ENCODE measurements around the gene PHLPP1.
"Not testable (repeated sequence)": the region's sequence is repeated elsewhere in the genome, so short reads cannot be mapped to it uniquely, and the experiment has no call there.

Gene PHLPP1

DNA sequence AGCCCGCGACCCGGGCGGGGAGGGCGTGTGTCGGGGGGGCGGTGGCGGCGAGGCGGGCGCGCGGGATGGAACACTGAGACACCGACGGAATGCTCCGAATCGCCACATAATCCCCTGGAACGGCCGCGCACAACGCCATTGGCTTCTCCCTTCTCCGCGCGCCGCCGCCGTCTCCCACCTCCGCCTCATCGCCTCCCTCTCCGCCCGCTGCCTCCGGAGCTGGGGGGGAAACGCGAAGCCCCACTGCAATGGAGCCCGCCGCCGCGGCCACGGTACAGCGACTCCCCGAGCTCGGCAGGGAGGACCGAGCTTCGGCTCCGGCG is at the start of gene PHLPP1:
TSS of gene PHLPP1 (plus strand) at position 106 of the 323 bp plus-strand sequence. CDS start at position 249, 143 bp downstream.
- DNase-seq (ENCODE audit: low spot score) = no peak

DNA sequence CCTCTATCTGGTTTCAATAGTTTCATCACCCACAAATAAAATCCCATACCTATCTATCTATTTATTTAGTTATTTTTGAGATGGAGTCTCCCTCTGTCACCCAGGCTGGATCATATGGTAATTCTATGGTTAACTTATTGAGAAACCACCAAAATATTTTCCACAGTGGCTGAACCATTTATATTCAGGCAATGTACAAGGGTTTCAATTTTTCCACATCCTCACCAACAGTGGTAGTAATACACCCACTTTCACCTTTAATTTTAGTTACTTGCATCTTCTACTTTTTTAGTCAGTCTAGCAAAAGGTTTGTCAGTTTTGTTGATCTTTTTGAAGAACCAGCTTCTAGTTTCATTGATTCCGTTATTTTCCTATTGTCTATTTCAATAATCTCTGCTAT is 46.1 kb upstream of the PHLPP1 start:
- DNase-seq (ENCODE audit: low spot score) = no peak

DNA sequence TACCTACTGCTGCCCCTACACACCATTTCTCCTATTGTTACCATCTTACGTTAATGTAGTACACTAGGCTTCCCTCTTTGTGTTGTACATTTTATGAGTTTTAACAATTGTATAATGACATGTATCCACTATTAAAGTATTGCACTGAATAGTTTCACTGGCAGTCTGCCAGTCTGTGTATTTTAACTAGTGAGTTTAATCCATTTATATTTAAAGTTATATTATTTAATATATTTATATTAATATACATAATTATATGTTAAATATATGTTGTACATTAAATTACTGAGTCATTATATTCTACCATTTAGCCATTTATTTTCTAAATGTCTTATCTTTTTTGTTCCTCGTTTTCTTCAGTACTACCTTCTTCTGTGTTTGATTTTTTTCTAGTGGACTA is 44.8 kb upstream of the PHLPP1 start:
- no peak for DNase-seq (ENCODE audit: low spot score)

DNA sequence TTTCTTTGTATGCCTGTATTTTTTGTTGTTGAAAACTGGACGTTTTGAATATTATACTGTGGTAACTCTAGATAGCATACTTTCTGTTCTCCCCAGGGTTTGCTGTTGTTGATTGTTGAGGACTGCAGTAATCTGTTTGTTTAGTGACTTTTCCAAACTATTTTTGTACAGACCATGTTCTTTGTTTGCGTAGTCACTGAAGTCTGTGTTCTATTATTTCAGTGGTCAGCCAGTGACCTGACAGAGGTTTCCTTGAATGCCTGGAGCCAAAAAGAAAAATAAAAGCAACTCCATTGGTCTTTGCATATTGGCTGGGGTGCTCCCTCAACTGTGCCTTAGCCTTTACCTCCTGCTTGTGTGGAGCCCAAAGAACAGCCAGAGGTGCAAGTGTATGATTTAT is 42.7 kb upstream of the PHLPP1 start:
- no peak for DNase-seq (ENCODE audit: low spot score)

DNA sequence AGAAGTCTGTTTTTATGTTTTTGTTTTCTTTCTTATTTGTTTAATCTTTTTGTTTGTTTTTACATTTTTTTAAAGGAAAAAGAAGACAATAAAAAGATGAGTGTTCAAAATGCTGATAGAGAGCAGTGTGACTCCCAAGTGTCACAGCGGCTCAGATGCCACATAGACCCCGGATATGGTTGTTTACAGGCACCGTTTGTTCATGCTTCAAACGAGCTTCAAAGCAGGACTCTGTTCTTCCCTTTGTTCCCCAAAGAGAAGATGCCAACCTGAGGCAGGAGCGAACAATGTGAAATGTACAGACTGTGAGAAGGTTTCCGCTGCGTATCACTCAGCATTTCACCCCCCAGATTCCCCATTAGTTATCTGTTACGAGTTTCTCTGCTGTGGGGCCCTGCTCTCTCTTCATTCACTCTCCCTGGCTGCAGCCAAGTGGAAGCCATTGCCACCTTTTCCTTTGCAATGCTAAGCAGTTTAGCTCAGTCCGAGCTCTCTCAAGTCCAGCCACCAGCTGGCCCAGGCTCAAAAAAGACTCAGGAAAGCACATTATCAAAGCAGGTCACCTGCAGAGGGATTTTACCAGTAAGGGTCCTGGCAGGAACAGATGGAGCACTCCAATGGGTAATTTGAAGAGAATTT is 36.4 kb upstream of the PHLPP1 start:
- no peak for DNase-seq (ENCODE audit: low spot score)

DNA sequence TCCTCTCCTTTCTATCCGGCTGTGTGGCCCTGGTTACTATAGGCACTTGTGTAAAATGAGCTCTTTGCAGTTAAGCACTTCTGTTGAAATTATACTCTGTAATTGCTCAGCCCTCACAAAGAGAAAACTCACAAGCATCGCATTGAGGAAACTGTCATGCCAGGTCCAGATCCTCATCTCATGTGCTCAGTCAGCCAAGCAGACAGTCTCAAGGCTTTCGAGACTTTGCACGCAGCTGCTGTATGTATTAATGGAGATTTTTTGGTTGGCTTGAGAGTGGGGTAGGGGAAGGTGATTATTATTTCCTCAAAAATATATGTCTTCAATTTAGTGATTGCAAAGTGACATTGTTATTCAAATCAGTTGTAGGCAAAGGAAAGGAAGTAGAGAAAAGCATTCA is 33.0 kb upstream of the PHLPP1 start:
- DNase-seq (ENCODE audit: low spot score) = no peak

DNA sequence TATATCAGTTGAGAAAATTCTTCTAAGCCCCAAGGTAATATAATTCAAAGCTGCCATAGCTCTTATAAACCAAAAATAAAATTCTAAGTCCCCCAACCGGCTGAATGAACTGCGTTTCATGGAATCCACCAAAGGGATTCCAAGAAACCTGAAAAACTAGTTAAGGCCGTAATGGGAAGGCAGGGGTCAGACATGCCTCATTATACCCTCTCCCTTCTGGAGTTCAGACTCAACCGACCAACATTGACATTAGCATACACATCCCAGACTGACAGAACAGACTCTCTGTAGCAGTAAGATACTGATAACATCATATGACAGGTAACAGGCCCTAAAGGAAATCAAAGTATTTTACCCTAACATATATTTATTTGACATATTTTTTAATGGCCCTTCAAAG is 31.4 kb upstream of the PHLPP1 start:
- no peak for DNase-seq (ENCODE audit: low spot score)

DNA sequence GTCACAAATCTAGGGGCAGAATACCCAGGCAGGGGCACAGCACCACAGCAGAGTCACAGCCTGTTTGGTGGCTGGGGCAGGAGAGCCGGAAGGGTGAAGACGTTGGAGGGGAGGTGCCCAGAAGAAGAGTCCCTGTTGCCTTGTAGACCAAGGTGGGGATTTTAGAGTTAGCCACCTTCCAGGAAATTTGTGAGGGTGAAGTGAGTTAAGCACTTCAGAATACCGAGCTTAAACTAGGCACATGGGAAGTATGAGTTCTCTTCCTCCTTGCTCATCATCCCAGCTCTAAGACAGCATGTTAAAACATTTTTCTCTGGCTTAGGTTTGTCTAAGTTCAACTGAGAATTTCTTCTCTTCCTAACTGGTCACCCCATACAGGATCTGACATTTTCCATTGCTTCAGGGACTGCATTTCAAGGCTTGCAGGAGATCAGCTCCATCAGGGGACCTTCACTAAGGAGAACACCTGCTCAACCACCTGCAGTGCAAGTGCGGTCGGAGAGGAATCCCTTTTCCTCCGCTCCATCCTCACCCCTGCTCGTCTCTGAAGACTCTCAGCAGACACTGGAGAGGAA is 26.5 kb upstream of the PHLPP1 start:
- no peak for DNase-seq (ENCODE audit: low spot score)

DNA sequence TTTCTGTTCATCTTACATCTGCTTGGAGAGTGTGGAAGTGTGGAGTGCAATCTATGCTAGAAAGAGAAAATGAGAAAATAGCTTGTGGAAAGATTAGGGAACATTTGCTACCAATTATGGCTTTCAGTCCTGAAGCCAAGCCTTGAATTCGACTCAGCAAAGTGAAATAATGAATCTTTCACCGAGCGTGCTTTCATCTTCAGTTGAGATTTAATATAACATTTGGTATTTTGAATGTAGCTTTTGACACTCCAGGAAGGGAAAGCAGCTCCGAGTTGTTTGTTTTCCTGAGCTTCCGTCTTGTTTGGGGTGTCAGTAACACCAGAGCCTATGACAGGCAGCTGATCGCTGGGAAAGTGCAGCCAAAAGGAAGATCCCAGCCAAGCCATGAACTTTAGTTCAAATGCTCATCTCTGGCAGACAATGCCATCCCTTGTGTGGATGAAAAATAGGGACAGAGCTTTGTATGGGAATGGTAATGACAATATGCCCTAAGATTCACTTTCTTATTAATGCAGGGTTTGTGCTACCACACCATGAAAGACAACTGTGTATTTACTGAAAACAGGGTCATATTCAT is 25.0 kb upstream of the PHLPP1 start:
- DNase-seq (ENCODE audit: low spot score) = no peak

DNA sequence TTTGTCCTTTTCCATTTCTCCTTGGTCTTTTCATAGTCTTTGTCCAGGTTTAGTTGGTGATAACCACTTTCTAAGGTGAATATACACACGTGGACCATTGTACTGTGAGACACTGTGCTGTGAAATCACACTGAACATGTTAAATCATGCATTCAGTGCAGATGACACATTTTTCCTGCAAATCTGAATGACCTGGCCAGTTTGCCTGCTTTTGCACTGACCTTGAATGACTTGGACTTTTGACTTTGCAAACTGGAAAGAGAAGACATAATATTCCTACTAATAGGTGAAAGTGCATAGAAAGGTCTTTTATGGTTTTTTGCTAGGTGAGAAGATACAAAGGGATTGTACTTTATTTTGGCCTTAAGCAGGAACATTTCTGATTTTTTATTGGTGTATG is 21.7 kb upstream of the PHLPP1 start:
- no peak for DNase-seq (ENCODE audit: low spot score)

DNA sequence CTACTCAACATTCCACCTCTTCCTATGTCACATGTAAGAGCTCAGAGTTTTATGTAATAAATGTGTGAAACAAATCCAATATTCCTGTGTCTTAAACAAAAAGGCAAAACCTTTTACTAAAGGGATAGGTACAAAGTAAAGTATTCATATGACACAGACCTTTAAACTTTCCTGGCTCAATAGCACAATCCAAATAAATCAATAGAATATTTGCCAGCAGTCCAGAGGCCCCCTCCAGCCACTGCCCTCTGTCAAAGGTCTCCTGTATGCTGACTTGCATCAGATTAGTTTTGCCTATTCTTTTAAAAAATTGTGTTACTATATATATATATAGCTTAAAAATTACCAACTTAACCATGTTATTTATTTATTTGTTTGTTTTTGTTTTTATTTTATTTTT is 17.7 kb upstream of the PHLPP1 start:
- DNase-seq (ENCODE audit: low spot score) = no peak

DNA sequence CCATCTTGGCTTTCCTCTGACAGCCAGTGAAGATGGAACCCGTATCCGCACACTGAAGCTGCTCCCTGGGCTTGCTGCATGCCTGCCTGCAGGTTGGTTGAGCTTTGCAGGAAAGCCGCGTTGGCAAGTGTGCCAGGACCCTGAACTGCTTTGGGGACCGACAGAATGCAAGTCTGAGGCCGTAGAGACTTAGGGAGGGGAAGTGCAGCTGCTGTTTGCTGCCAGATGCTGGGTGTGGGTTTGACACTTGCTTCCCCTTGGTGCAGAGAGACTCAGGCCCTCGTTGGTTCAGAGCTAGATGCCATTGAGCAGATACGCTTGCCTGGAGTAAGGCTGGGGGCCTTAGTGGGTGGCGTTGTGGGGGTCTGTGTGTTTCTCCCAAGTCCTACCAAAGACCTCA is 13.1 kb upstream of the PHLPP1 start:
- no peak for DNase-seq (ENCODE audit: low spot score)

DNA sequence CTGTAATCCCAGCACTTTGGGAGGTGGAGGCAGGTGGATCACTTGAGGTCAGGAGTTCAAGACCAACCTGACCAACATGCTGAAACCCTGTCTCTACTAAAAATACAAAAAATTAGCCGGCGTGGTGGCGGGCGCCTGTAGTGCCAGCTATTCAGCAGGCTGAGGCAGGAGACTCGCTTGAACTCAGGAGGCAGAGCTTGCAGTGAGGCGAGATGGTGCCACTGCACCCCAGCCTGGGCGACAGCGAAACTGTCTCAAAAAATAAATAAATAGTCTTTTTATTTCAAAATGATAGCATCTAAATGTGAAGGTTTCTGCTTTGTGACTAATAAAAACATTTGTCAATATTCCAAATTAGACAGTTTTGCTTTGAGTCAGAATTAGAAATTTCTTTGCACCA is 8.5 kb upstream of the PHLPP1 start:
- DNase-seq (ENCODE audit: low spot score) = not testable (repeated sequence)

DNA sequence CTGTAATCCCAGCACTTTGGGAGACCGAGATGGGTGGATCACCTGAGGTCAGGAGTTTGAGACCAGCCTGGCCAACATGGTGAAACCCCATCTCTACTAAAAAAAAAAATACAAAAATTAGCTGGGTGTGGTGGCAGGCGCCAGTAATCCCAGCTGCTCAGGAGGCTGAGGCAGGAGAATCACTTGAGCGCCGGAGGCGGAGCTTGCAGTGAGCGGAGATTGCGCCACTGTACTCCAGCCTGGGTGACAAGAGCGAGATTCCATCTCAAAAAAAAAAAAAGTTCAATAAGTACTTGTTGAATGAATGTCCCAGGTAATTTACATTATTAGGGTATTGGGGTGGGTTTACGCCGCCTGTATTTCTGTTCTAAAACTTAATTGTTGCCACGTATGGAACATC is 5.4 kb upstream of the PHLPP1 start:
- not testable (repeated sequence) for DNase-seq (ENCODE audit: low spot score)

DNA sequence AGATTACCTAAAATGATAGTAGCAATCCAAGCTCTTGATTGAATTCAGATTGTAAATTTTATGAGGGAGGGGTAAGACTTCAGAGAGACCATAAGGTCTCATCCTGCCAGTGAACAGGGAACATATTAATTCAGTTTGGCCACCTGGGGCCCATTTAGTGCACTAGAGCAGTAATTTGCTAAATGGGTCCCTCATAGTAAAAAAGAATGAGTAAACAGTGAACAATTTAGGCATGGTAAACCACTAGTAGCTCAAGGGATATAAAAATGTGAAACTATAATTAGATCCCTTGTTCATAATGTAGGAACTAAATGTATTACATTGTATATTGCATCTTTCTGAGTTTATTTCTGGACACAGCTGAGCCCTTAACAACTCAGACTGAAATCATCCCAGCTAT is 4.9 kb upstream of the PHLPP1 start:
- DNase-seq (ENCODE audit: low spot score) = no peak

DNA sequence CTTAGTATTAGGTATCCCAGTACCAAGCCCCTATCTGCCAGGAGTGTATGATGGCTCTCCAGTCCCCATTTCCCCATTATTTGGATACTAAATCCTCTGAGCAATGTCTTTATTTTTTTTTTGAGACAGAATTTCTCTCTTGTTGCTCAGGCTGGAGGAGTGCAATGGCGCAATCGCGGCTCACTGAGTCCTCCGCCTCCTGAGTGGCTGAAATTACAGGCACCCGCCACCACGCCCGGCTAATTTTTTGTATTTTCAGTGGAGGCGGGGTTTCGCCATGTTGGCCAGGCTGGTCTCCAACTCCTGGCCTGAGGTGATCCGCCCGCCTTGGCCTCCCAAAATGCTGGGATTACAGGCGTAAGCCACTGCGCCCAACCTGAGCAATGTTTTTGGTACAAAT is 3.6 kb upstream of the PHLPP1 start:
- DNase-seq (ENCODE audit: low spot score) = no peak

DNA sequence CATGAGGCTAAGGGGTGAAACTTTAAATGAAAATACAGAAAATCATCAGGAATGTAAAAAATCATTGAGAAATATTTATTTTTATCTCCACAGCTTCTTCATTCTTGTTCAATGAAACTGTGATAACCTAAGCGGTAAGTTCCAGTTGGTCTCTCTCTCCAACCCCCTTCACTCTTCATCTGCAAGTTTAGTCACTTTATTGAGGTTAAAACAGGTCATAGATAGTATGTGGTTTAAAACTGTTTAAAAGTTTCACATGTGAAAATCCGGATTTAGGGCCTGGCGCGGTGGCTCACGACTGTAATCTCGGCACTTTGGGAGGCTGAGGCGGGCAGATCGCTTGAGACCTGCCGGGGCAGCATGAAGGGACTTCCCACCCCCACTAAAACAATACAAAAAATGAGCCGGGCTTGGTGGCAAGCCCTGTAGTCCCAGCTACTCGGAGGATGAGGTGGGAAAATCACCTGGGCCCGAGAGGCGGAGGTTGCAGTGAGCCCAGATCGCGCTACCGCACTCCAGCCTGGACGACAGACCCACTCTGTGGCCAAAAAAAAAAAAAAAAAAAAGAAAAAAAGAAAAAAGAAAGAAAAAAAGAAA is 1.6 kb upstream of the PHLPP1 start:
- DNase-seq (ENCODE audit: low spot score) = no peak

DNA sequence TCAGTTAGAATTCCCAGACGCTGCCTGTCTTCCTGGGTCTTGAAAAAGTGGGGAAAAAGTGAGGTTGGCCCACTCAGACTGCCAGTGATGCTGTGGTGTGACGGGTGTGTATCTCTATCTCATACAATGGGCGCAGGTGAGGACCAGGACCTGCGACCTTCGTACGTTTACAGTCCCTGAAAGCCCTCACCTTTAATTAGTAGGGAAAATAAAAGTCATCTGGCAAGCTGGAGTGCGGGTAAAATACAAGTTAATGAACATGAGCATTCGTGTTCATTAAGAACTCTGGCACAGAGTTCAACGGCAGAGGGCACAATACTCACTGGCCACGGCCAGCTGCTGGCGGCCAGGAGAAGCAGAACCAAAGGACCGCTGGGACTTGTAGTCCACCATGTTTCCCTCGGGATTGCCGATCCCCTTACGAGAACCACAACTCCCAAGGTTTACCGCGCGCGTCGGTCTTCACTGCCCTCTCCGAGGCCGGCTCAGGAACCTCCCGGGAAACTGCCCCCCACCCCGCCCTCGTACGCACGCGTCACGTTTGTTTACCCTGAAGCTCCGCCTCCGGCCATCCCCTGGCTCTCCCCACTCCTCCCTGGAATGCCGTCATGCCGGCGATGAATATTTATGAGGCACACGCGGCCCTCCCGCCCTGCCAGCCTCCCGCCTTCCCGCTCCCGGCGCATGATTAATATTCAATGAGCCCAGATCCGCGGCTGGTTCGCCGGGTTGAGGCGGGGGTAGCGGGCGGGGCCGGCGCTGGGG is 488 bp upstream of the PHLPP1 start:
- DNase-seq (ENCODE audit: low spot score) = peak; percentile 97

DNA sequence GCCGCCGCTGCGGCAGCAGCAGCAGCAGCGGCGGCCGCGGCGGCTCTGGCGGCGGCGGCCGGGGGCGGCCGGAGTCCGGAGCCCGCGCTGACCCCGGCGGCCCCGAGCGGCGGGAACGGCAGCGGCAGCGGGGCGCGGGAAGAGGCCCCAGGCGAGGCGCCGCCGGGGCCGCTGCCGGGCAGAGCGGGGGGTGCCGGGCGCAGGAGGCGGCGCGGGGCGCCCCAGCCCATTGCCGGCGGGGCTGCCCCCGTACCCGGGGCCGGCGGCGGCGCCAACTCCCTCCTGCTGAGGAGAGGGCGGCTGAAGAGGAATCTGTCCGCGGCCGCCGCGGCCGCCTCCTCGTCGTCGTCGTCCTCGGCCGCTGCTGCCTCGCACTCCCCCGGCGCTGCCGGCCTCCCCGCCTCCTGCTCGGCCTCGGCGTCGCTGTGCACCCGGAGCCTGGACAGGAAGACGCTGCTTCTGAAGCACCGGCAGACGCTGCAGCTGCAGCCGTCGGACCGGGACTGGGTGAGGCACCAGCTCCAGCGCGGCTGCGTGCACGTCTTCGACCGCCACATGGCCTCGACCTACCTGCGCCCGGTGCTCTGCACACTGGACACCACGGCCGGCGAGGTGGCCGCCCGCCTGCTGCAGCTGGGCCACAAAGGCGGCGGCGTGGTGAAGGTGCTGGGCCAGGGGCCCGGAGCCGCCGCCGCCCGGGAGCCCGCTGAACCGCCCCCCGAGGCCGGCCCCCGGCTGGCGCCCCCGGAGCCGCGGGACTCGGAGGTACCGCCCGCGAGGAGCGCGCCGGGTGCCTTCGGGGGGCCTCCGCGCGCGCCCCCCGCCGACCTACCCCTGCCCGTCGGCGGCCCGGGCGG is 646 bp downstream of the PHLPP1 start:
- peak; percentile 48 for DNase-seq (ENCODE audit: low spot score)

DNA sequence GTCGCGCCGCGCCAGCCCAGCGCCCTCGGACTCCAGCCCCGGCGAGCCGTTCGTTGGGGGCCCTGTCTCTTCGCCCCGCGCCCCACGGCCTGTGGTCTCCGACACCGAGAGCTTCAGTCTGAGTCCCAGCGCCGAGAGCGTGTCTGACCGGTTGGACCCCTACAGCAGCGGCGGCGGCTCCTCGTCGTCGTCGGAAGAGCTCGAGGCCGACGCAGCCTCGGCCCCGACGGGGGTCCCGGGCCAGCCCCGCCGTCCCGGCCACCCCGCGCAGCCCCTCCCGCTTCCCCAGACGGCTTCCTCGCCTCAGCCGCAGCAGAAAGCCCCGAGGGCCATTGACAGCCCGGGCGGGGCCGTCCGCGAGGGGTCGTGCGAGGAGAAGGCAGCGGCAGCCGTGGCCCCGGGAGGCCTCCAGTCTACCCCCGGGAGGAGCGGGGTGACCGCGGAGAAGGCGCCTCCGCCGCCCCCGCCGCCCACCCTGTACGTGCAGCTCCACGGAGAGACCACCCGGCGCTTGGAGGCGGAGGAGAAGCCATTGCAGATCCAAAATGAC is 1.4 kb downstream of the PHLPP1 start:
- DNase-seq (ENCODE audit: low spot score) = peak; percentile 15

DNA sequence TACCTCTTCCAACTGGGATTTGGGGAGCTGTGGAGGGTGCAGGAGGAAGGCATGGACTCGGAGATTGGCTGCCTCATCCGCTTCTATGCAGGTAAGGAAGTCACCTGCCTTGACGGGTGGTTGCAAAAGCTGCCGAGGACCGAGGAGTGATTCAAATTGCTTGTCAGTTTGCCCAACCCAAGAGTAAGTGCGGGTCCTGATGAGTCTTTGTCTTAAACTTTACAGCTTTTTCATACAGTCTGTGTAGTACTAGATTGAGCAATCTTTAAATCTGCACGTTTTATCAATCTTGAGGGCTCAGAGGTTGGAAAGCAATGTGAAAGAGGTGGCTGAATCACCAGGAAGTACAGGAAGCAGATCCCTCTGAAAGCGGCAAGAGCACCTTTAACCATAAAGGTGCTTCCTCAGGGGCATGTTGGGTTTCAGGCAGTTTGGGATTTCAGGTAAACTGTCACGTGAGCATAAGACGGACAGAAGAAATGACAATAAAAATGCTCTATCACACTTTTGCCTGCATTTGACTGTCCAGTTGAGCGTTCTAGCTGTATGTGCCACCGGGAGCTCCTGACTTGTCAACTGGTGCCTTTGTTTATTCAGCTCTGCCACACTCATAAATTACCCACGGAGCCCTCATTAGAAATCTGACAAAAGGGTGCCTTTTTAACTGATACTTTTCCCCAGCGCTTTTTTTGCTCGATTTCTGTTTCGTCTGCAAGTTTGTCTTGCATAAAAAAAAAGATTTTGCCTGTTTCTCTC is 2.0 kb downstream of the PHLPP1 start:
- peak; percentile 40 for DNase-seq (ENCODE audit: low spot score)

All from CD4-positive, alpha-beta T cell treated with Interleukin-2 at 100 ng/mL for 4 hours (primary cell).